Measurements from ENCODE around the gene PCBP3.
"Not testable (repeated sequence)": the region's sequence is repeated elsewhere in the genome, so short reads cannot be mapped to it uniquely, and the experiment has no call there.

Gene PCBP3

GRCh38 chr21:45975667-45976409, 332.3 kb downstream of the PCBP3 start:
- DNase-seq, result not testable (repeated sequence)

- DNase-seq, result no peak
Measured at GRCh38 chr21:45976701-45977311, 333.3 kb downstream of the PCBP3 start.

GRCh38 chr21:45977396-45977795, 333.9 kb downstream of the PCBP3 start:
- DNase-seq, result no peak

GRCh38 chr21:45979141-45979631, 335.7 kb downstream of the PCBP3 start:
- no peak for DNase-seq

GRCh38 chr21:45979651-45980050, 336.1 kb downstream of the PCBP3 start:
- DNase-seq, result no peak

- DNase-seq, result no peak
Measured at GRCh38 chr21:45980271-45980670, 336.7 kb downstream of the PCBP3 start.

- no peak for DNase-seq
Measured at GRCh38 chr21:45980697-45981096, 337.2 kb downstream of the PCBP3 start.

- peak; percentile 32 to 35 for DNase-seq
Measured at GRCh38 chr21:45981151-45982091, 337.9 kb downstream of the PCBP3 start, which contains the start of gene COL6A1. Gene COL6A1, plus strand, starts transcription at chr21:45981770. Its CDS starts 81 bp downstream, at chr21:45981851.

- no peak for DNase-seq
Measured at GRCh38 chr21:45982092-45982757, 338.7 kb downstream of the PCBP3 start.

- DNase-seq, result no peak
Measured at GRCh38 chr21:45982758-45983648, 339.5 kb downstream of the PCBP3 start.

GRCh38 chr21:45983649-45983965, 340.1 kb downstream of the PCBP3 start:
- DNase-seq, result no peak

GRCh38 chr21:45983981-45984551, 340.5 kb downstream of the PCBP3 start:
- DNase-seq, result no peak

- DNase-seq, result no peak
Measured at GRCh38 chr21:45984584-45985095, 341.1 kb downstream of the PCBP3 start.

GRCh38 chr21:45985471-45986315, 342.2 kb downstream of the PCBP3 start:
- DNase-seq, result no peak

- no peak for DNase-seq
Measured at GRCh38 chr21:45986316-45987051, 343.0 kb downstream of the PCBP3 start.

GRCh38 chr21:45987121-45987711, 343.7 kb downstream of the PCBP3 start:
- DNase-seq, result no peak

GRCh38 chr21:45988366-45989347, 345.1 kb downstream of the PCBP3 start:
- DNase-seq, result no peak
